Tibial nerve (tissue), 4 donors: ENCODE data around the gene GRHL1.

Experiments used
- CTCF ChIP-seq, 5 experiments: fragments of 200-600 bp in 3 of 5; fragments of 450-650 bp in 2 of 5; sonication (generic) in 3 of 5; IDR thresholded peaks; one replicate each; pipeline ENCODE4 v1.5.1; 2016 to 2019; ENCODE audit warnings: antibody characterized with exemption in 5 of 5, mild to moderate bottlenecking in 3 of 5, moderate library complexity in 2 of 5
- EP300 ChIP-seq, 2 donors: sonication (generic); formaldehyde crosslinking; IDR thresholded peaks; one replicate each; pipeline ENCODE4 v1.6.1; 2017; ENCODE audit warnings: antibody characterized with exemption in 2 of 2, mild to moderate bottlenecking in 1 of 2

GRCh38 chr2:9991221-9991620, 39.7 kb downstream of the GRHL1 start:
- no peak for TF ChIP-seq CTCF (IDR thresholded peaks at IDR 0.05)
- TF ChIP-seq EP300 (IDR thresholded peaks at IDR 0.05): no peak
